ENCODE measurements around the gene CPTP. TPM values are rescaled to one million over a fixed set of nuclear protein-coding genes. Genes with fewer than 3 reads are reported as not detected.

The CPTP gene
- total and polyA plus RNA-seq, 2 of the 13 experiments (the other 11 are each of a cell fraction or from before 2014, with no cell fraction given) = 5.5 to 9.3 TPM

DNA sequence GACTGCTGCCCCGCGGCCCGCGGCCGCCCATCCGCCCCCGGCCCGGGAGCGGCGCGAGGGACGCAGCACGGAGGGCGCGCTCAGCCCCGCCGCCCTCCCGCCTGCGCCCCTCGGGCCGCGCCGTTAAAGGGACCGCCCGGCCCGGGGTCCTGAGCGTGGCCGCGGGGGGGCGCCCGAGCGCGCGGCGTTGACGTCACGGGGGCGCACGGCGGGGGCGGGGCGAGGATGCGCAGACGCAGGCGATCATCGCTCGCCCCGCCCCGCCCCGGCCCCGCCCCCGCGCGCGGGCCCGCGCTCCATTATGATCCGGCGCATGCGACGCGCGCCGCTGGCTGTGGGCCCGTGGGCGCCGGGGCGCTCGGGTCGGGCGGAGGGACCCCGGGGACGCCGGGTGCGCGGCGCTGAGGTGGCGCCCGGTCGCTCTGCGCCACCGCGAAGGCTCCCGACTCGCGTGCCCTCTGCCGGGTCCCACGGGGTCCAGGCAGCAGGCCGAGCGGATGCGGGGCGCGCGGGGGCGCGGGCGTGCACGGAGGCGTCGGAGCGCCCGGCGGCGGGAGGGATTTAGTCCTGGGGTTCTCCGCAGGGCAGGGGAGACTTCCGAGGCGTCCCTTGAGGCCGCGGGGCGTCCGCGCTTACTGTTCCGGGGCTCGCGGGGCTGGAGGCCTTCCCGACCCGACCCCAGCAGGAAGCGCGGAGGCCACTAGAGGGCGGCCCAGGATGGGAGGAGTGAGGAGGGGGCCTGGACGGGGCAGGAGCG is 24.8 kb downstream of the CPTP start, which contains the start of gene DVL1 (continued):
- TF ChIP-seq ZNF687 (CRISPR knock-in tag; IDR thresholded peaks at IDR 0.05) (peak; percentile 58), ZNF503 (CRISPR knock-in tag; IDR thresholded peaks at IDR 0.05) (no peak), ZNF343 (CRISPR knock-in tag; IDR thresholded peaks at IDR 0.05) (no peak), ZNF430 (CRISPR knock-in tag; IDR thresholded peaks at IDR 0.05) (no peak), ZNF331 (CRISPR knock-in tag; IDR thresholded peaks at IDR 0.05) (no peak), ZNF619 (CRISPR knock-in tag; IDR thresholded peaks at IDR 0.05) (no peak), SP4 (CRISPR knock-in tag; IDR thresholded peaks at IDR 0.05) (peak; percentile 35; the same call in 1 of the 2 replicates), MAX (IDR thresholded peaks at IDR 0.05) (no peak), NFE2L2 (IDR thresholded peaks at IDR 0.05; ENCODE audit: low read length) (no peak), FOXC1 (CRISPR knock-in tag; IDR thresholded peaks at IDR 0.05; ENCODE audit: borderline replicate concordance) (no peak), ZNF382 (CRISPR knock-in tag; IDR thresholded peaks at IDR 0.05; ENCODE audit: borderline replicate concordance) (no peak), ZNF652 (CRISPR knock-in tag; IDR thresholded peaks at IDR 0.05; ENCODE audit: borderline replicate concordance, low read depth) (no peak), TCF12 (IDR thresholded peaks at IDR 0.05) (no peak), TCF12 (CRISPR knock-in tag; IDR thresholded peaks at IDR 0.05) (no peak), TARDBP (CRISPR knock-in tag; IDR thresholded peaks at IDR 0.05) (no peak), ATF7-NPFF (CRISPR knock-in tag; IDR thresholded peaks at IDR 0.05; ENCODE audit: low read depth) (no peak)
- TF ChIP-seq, protein P1, sequence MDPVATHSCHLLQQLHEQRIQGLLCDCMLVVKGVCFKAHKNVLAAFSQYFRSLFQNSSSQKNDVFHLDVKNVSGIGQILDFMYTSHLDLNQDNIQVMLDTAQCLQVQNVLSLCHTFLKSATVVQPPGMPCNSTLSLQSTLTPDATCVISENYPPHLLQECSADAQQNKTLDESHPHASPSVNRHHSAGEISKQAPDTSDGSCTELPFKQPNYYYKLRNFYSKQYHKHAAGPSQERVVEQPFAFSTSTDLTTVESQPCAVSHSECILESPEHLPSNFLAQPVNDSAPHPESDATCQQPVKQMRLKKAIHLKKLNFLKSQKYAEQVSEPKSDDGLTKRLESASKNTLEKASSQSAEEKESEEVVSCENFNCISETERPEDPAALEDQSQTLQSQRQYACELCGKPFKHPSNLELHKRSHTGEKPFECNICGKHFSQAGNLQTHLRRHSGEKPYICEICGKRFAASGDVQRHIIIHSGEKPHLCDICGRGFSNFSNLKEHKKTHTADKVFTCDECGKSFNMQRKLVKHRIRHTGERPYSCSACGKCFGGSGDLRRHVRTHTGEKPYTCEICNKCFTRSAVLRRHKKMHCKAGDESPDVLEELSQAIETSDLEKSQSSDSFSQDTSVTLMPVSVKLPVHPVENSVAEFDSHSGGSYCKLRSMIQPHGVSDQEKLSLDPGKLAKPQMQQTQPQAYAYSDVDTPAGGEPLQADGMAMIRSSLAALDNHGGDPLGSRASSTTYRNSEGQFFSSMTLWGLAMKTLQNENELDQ (CRISPR knock-in tag; IDR thresholded peaks at IDR 0.05; ENCODE audit: borderline replicate concordance) = no peak
- TF ChIP-seq, protein P2, sequence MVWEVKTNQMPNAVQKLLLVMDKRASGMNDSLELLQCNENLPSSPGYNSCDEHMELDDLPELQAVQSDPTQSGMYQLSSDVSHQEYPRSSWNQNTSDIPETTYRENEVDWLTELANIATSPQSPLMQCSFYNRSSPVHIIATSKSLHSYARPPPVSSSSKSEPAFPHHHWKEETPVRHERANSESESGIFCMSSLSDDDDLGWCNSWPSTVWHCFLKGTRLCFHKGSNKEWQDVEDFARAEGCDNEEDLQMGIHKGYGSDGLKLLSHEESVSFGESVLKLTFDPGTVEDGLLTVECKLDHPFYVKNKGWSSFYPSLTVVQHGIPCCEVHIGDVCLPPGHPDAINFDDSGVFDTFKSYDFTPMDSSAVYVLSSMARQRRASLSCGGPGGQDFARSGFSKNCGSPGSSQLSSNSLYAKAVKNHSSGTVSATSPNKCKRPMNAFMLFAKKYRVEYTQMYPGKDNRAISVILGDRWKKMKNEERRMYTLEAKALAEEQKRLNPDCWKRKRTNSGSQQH (CRISPR knock-in tag; IDR thresholded peaks at IDR 0.05; ENCODE audit: low read depth) = no peak
